ENCODE measurements around the gene TEAD1.
A peak's percentile ranks its signal among the peaks of the same experiment; 100 is the strongest.

The TEAD1 gene

DNA sequence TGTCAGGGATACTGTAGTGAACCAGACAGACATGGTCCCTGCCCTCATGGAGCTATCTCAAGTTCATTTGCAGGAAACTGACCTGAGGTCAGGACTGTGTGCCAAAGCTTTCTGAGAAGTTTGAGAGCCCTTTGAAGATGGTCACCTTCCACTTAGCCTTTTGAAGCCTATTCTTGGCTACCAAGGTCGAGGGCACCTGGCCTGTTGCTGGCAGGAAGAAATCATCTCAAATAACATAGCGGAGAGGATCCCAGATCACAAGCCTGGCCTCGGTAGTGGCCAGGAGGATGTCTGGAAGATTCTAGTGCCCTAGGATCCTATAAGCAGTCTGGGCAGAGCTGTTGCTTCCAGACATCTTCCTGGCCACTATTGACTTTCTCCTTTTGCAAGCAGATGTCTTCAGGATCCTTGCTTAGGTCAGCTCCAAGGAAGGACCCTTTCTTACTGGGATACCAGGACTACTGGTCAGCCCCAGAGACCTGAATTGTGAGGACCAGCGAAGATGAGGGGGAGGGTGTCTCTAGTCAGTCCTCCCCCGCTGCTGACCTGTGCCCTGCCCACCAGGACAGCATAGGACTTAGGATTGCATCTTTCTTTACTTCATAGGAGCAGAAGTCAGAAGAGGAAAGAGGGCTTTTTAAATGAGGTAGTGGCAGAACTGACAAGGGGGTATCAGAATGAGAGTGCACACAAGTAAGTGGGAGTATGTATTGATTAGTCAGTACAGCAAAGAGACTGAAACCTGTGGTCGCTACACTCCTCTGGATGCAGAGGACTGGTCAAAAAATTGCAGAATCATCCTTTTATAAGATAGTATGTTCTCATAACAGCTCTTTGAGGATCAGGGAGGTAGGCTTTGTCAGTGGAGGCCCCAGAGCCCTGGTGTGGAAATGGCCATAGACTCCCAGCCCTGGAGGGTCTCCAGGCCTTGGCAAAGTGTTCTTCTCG, 94.8 kb downstream of the TEAD1 start:
- DNase-seq: no peak

DNA sequence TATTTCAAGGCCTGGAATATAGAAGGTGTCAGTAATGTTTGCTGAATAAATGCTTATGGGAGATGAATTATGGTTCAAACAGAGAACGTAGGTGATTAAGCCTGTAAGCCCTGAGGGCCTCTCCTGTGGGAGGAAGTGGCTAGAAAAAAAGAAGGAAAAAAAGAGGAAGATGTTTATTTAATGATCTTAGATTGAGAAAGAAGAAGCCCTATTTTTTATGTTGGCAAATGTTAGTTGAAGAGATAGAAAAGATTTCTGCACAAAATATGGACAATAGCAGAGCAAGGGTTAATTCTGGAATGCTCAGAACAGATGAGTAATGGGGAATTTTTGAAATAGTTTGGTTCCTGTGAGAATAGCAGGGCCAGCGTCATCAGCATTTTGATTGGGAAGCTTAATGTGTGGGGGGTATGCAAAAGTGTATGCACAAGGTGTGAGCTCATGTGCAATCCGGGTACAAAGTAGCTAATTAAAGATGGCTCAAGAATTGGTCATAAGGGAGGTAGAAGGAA, 95.7 kb downstream of the TEAD1 start:
- no peak for DNase-seq

DNA sequence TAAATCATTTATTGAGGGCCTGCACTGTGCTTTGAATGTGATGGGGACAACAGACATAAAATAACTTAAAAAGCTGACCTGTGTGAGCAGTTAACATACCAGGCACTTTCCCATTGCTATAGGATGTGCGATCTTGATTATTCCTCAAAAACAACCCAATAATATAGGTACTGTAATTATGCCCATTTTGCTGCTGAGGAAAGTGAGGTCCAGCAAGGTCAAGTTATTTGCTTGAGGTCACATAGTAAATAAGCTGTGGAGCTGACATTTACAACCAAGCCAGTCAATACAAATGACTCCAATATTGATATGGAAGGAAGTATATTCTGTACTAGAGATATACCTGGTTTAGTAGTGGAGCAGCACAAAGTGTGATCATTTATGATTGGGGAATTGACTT, 96.2 kb downstream of the TEAD1 start:
- no peak for DNase-seq

DNA sequence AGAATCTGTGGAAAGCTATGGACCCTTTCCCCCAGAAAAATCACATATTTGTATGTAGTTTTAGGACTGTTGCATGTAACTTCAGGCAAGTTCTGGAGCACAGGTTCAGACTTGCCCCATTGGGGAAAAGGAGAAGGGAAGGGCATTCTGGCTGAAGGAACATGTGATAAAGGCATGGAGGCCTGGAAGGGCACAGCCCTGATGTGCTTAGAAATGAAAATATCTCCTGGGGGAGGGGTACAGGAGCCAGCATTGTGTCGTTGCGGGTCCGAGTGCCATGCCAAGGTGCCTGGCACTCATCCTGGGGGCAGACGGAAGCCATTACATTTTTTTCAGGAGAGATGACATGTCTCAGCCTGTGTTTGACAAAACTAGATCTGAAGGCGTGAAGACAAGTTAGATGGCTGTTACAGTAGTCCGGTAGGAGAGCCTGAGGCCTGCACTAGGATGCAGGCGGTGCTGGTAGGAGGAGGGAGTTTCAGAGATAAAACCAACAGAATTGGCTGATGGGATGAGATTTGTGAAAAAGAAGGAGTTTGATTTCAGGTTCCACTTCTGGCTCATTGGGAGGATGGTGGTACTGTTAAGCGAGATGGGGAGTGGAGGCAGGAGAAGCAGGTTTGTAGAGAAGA, 96.9 kb downstream of the TEAD1 start:
- no peak for DNase-seq

DNA sequence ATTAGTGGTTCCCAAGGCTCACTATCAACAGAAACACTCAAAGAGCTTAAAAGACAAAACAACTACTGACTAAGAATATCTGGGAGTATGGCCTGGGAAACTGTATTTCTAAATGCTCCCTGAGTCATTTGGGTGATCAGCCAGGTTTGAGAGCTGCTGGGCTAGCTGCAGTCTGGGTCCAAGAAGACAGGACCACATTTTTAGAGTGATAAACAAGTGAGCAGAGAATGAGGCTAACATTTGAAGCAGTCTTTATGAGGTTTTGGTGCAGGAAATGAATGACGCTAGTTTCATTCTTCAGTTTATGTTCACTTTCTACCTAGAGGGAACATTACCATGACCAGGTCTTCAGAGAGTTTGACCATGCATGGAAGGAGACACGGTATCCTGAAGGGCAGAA, 97.7 kb downstream of the TEAD1 start:
- DNase-seq: no peak

DNA sequence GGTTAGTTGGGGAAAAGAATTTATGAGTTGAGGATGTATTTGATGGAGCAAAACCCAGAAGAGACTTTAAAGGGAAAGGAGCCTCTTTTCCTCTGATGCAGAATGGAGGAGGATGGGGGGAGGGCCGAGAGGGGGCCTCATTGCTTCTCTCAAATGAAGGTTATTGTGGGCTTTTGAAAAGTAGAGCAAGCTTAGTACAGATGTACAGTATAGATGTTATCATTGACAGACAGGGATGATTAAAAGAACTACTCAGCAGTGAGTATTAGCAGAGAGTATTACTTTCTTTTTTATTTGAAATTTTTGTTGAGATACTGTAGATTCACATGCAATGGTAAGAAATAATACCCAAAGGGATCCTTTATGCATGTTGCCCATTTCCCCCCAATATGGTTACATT, 98.1 kb downstream of the TEAD1 start:
- DNase-seq: no peak

DNA sequence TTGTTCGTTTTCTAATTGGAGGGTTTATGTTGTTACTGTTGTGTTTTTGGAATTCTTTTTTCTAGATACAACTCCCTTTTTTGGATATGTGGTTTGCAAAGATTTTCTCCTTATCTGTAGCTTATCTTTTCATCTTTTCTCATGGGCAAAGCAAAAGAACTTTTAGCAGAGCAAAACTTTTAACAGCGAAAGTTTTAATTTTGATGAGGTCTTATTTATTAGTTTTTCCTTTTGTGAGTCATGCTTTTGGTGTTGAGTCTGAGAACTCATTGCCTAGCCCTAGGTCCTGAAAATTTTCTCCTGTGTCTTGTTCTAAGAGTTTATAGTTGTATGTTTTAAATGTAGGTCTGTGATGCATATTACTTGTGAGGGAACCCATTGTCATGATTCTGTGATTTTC, 99.4 kb downstream of the TEAD1 start:
- no peak for DNase-seq

DNA sequence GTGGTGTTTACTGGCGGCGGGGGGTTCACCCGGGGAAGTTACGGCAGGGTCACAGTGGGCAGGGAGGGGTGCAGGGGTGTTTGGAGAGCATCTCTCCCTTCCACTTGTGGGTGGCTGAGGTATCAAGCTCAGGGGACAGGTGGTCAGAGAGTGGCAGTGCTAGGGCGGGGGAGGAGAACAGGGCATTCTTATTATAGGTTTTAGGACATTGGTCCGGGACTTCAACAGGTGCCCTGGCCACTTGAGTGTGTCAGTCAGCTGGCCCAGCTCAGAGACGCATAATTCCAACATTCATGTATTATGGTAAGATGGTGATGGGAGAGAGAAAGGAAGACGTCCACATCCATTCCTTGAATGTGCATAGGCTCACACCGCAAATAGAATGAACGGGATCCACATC, 101.7 kb downstream of the TEAD1 start:
- DNase-seq: no peak

DNA sequence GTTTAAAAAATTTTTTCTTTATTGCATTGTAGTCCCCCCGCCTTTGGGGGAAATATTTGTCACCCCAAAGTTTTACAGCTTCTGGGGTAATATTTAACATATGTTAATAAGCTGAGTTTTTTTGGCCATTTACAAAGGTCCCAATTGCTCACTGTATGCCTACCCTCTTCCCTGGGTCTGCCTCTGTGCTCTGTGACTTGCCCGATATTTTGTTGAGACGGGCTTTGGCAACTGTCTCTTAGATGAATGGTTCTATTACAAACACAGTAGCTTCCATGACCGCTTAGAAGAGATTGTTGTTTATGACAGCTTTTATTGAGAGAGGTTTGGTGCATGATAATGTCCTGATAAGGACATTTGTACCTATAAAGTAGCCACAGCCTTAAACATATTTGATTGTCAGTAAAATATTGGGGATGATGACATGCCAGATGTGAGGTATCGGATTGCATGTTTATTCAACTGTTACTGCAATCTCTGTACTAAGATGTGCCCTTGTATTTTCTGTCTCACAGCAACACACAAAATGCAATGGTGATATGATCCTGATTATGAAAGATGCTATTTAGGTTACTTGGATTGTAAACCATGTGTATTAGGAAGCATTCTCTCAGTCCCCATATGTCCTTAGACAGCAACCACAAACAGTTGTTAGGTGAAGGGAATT, 103.1 kb downstream of the TEAD1 start:
- DNase-seq: no peak

DNA sequence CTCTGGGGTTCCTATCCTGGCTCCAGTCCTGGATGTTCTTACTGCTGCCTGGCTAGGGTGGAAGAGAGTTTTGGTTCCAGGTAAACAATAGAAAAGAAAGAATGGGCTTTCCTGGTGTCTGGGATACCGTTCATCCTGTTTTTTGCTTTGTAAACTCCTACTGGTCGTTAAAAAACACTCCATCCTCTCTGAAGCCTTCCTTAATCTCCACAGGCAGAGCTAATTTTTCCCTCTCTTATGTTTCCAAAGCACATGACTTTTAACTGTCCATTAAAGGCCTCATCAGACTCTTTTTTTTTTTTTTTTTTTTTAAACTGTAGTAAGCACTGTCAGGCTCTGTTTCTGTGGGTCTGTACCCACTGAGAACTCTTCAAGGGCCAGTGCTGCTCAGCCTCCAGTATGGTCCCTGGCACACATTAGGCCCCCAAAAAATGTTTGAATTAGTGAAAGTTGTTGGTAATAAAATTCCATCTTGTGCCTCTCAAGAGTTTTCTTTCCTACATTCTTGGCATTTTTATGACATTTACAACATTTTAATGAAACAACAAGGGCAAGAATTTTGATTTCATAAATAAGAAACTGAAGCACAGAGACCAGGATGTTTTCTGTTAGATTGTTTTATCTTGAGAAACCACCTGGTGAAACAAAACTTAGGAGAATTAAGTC, 104.2 kb downstream of the TEAD1 start:
- no peak for DNase-seq

DNA sequence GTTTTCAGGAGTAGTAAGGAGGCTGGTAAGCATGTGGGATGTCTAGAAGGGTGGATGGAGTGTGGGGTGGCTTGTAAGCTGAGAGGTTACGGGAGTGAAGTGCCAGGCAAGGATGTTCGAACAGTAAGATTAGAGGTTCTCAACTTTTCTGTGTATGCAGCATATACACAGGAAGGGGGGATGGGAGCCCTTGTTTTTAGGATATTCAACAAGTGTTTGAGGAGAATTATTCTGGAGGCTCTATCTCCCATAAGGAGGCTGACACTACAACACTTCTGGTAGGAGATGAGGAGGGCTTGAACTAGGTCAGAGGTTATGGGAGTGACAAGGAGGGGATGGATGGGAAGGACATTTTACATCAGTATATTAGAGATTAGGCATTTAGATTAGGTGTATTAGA, 109.5 kb downstream of the TEAD1 start:
- no peak for DNase-seq

DNA sequence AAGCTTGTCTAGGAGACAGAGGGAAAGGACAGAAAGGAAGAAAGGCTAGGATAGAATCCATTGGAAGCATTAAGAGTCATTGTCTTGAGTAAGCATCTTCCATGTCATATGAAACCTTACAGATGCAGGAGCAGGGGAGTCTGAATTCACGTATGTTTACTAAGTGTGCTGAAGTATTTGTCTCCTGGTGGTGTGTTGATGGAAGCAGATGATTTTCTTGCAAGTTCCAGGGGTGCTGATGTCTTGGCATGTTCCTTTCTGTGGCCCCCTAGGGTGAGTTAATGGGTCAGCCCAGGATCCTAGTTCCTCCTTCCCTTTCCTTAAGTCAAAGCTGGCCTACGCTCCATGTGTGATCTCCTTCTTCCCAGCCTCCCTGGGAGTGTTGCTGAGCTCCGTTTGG, 110.2 kb downstream of the TEAD1 start:
- DNase-seq: no peak

DNA sequence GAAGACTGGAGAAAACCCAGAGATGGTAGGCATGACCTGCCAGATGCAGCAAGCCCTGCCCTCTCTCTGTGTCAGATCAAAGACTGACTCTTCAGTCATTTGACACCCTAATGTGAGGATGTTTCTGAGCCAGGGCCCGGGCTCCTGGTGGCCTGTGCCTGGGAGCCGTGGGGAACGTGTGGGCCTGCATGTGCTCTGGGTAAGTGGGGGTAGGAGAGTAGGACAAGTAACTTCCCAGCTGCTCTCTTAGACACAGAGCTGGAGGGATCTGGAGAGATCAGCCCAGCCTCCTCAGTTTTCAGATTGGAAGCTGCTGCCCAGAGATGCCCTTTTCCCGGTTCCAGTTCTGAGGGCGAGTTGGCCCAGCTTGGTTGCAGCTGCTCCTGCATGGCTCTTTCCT, 110.8 kb downstream of the TEAD1 start:
- no peak for DNase-seq

DNA sequence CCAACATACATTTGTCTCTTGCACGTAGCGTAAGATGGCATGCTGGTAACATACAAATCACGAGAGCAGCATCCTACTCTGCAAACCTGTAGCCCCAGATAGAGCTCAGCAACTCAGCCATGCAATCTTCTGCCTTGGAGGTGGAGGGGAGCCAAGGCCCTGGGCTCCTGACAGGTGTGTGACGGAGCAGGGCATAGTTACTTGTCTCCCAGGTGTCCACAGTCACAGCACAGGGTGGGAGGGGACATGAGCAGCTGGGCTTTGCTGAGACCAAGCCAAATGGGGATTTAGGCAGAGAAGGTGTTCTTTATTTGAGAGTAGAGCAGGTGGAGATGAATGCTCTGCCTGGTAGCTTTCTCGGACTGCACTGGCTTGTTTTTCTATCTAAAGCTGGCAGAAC, 111.7 kb downstream of the TEAD1 start:
- no peak for DNase-seq

DNA sequence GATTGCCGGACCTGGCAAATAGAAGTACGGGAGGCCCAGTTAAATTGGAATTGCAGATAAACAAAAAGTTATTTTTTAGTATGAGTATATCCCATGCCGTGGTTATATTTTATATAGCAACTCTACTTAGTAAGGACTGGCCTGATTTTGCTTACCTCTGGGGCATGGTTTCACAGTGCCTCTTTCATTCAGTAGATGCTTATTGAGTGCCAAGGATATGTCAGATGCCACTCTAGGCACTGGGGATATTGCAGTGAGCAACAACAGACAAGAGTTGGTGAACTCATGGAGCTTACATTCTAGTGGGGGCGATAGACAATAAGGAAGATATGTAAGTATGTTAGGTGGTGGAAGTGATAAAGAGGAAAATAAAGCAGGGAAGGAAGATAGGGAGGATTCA, 112.2 kb downstream of the TEAD1 start:
- no peak for DNase-seq

DNA sequence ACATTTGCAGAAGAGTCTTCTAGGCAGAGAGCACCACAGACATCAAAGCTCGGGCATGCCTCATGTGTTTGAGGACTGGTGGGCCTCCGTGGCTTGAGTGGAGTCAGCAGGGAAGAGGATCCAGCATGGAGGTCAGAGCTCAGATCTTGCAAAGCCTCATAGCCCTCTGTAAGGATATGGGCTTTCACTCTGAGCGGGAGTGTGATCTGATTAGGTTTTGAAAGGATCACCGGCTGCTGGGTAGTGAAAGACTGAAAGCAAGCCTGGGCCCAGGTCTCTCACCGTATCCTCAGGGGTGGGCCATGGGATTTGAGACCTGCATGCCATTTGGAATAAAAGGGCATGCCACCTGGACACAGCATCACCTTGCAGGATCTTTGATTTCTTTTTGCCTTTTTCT, 112.7 kb downstream of the TEAD1 start:
- no peak for DNase-seq

DNA sequence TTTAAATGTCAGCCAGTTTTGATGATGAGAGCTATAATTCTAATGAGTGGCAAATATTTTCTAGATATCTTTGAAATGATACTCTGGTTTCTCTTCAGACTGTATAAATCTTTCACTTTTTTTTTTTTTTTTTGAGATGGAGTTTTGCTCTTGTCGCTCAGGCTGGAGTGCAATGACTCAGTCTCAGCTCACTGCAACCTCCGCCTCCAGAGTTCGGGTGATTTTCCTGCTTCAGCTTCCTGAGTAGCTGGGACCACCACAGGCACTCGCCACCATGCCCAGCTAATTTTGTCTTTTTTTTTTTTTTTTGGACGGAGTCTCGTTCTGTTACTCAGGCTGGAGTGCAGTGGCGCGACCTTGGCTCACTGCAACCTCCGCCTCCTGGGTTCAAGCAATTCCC, 113.6 kb downstream of the TEAD1 start:
- no peak for DNase-seq

DNA sequence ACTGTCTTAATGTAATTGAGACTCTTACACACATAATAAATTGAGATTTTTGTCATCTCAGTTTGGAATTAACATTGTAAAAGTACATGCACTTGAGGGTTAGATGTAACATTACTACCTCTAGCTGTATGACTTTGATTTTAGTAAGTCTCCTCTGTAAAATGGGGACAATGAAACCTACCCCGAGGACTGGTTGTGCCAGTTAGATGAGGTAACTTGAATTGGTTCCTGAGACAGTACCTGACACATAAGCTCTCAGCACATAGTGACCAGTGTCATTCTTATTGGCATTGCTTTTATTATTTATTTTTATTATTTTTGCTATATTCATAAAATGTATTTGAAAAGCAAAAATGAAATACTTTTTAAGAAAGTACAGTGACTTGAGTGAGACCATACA, 114.8 kb downstream of the TEAD1 start:
- DNase-seq: no peak

DNA sequence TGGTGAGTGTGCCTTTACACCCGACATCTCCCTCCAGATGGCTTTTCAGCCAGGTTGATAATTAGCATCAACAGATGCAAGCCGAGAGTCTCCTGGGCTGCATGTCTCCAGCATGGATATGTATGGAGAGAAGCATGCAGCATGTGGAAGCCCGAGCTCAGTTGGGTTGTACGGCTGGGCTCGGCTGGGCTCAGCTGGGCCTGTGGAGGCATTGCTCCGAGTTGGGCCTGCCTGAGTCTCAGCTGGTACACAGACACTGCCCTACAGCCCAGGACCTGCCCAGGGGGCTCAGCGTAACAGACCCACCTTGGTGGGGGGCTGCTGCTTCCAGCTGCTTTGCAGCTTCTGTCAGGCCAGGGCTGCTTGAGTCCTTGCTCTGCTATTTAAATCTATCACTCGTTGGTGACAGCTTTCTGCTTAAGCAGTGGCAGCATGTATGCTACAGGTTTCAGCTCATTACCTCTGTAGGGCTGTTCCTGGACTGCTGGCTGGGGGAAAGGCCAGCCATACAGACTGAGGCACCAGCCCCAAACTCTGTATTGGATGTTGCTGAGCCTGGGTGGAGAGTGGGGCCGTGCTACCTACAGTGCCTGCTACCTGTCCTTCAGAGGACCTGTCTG, 115.5 kb downstream of the TEAD1 start:
- no peak for DNase-seq

DNA sequence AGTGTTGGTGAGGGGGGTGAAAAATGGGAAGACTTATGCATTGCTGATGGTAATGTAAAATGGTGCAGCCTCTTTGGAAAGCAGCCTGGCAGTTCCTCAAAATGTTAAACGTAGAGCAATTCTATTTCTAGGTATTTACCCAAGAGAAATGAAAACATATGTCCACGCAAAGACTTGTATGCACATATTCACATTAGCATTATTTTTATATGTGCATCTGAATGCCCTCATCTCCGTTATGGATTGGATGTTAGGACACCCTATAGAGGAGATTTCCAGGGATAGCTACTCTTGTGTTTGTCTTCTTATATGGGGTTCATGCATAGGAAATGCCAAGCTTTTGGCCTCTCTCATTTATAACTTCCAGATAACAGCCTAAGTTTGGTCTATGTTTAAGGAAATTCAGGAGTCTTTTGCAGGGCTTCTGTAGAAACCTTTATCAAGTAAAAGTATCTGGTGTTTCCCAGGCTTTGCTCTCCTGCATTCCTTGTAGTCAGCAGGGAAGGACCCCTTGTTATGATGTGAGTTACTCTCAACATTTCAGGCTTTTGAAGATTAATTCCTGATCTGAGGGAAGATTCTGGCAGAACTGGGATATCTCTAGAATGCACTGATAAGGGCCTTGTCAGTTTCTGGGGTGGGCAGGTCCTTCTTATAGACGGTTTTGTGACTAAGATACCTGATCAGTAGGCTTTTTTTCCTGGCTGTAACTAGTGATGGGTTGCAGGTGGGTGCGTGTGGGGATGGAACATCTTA, 116.8 kb downstream of the TEAD1 start:
- DNase-seq: no peak

DNA sequence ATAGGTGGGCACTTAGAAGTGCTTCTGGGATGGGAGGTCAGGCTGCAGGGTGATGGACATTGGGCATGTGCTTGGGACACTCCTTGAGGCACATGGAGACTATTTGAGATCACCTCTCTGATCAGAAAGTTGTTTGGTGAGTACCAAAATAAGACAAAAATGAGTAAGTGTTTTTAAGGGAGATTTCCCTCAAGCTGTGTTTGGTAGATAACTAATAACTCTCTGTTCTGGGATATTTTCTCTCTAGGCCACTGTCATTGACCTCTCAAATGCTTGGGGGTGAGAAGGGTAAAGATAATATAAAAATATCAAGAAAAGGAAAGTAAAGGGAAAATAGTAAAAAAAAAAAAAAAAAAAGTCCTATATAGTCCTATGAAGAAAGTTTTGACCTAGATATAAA, 117.8 kb downstream of the TEAD1 start:
- no peak for DNase-seq

DNA sequence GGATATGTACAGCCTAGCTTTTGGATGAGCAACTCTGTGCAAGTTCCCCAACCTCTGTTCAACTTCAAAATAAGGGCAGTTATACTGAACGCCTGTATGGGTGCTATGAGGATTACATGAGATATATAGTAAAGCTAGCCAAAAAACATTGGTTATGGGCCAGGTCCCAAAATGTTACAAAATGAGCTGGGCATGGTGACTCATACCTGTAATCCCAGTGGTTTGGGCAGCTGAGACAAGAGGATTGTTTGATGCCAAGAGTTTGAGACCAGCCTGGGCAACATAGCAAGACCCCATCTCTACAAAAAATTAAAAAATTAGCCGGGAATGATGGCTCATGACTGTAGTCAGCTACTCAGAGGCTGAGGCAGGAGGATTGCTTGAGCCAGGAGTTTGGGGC, 118.4 kb downstream of the TEAD1 start:
- peak; percentile 26 for DNase-seq

All from NCI-H446 treated with DMSO at 0.1 percent for 48 hours (cell line).